ENCODE measurements around the gene SMYD1. TPM values are rescaled to one million over a fixed set of nuclear protein-coding genes. Genes with fewer than 3 reads are reported as not detected.

SMYD1 gene
- total and polyA plus RNA-seq, 2 donors from 2014 or later = not detected

DNA sequence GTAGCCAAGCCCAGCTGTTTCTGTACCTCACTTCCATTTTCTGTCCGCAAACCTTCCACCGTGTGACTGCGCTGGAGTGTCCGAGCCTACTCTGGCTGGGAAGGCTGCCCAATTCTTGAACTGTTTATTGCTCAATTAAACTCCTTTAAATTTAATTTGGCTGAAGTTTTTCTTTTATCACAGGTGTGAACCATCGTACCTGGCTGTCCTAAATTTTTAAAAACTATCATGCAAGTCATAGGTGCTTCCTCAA lies 45.0 kb upstream of the SMYD1 start:
- Histone ChIP-seq H3K4me1 (ENCODE audit: control insufficient read depth in 2 of 3, insufficient read depth in 2 of 3, low read depth in 1 of 3, low read length in 3 of 3) (no peaks in the 10 kb centered on the region), H3K27me3 (ENCODE audit: control insufficient read depth, insufficient read depth, low read length) (no peaks in the 10 kb centered on the region), H3K9me3 (ENCODE audit: control insufficient read depth in 2 of 3, insufficient read depth in 1 of 3, low read length in 3 of 3) (no peaks in the 10 kb centered on the region), H3K9ac (ENCODE audit: low read length in 3 of 3) (no peak overlapping the region), H3K27ac (ENCODE audit: low read depth in 2 of 2, low read length in 2 of 2) (no peak overlapping the region), H3K36me3 (ENCODE audit: control insufficient read depth in 2 of 3, insufficient read depth in 3 of 3, low read length in 3 of 3) (peaks cover 0 to 5% (median 0%) of the 10 kb centered on the region in 3 donors), H3K4me3 (ENCODE audit: low read length in 3 of 3) (no peak overlapping the region)
- intact Hi-C loops (cut with DNase I) = no loop called here
- FAIRE-seq (no peak), DNase-seq (no peak)
- no peak for TF ChIP-seq CTCF (IDR thresholded peaks at IDR 0.05; ENCODE audit: borderline replicate concordance, extremely low read depth, insufficient read depth)

DNA sequence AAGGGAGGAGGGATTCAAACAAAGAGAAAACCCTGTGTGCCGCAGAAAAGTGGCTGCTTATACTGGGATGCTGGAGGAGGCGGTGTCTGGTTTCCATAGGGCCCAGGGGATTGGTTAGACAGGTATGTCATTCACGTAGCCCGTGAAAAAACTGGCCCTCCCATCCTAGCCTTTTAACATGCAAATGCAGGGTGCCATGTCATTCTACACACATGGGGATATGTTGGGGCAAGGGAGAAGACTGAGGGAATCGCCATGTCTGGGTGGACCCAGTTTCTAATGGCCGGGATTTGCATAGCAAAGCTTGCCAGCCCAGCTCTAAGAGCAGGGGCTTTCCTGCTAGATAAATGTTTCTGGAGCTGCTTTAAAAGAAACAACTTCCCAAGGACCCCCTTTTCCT lies 43.1 kb upstream of the SMYD1 start:
- Histone ChIP-seq H3K36me3 (ENCODE audit: control insufficient read depth in 2 of 3, insufficient read depth in 3 of 3, low read length in 3 of 3) (peaks cover 0 to 20% (median 4%) of the 10 kb centered on the region in 3 donors), H3K4me1 (ENCODE audit: control insufficient read depth in 2 of 3, insufficient read depth in 2 of 3, low read depth in 1 of 3, low read length in 3 of 3) (no peaks in the 10 kb centered on the region), H3K9me3 (ENCODE audit: control insufficient read depth in 2 of 3, insufficient read depth in 1 of 3, low read length in 3 of 3) (no peaks in the 10 kb centered on the region), H3K9ac (ENCODE audit: low read length in 3 of 3) (no peak overlapping the region), H3K27me3 (ENCODE audit: control insufficient read depth, insufficient read depth, low read length) (no peaks in the 10 kb centered on the region), H3K27ac (ENCODE audit: low read depth in 2 of 2, low read length in 2 of 2) (no peak overlapping the region), H3K4me3 (ENCODE audit: low read length in 3 of 3) (no peak overlapping the region)
- no peak for FAIRE-seq
- intact Hi-C loops (cut with DNase I) = no loop called here
- no peak for TF ChIP-seq CTCF (IDR thresholded peaks at IDR 0.05; ENCODE audit: borderline replicate concordance, extremely low read depth, insufficient read depth)
- DNase-seq = peak in 2 of 5 donors; percentile 3 to 14

GRCh38 chr2:88027697-88028389 lies 39.8 kb upstream of the SMYD1 start:
- no peak for TF ChIP-seq CTCF (IDR thresholded peaks at IDR 0.05; ENCODE audit: borderline replicate concordance, extremely low read depth, insufficient read depth)
- DNase-seq = no peak
- Histone ChIP-seq H3K27ac (ENCODE audit: low read depth in 2 of 2, low read length in 2 of 2) (no peak overlapping the region), H3K36me3 (ENCODE audit: control insufficient read depth in 2 of 3, insufficient read depth in 3 of 3, low read length in 3 of 3) (peaks cover 2 to 31% (median 7%) of the 10 kb centered on the region in 3 donors), H3K27me3 (ENCODE audit: control insufficient read depth, insufficient read depth, low read length) (no peaks in the 10 kb centered on the region), H3K4me1 (ENCODE audit: control insufficient read depth in 2 of 3, insufficient read depth in 2 of 3, low read depth in 1 of 3, low read length in 3 of 3) (no peaks in the 10 kb centered on the region), H3K4me3 (ENCODE audit: low read length in 3 of 3) (no peak overlapping the region), H3K9me3 (ENCODE audit: control insufficient read depth in 2 of 3, insufficient read depth in 1 of 3, low read length in 3 of 3) (no peaks in the 10 kb centered on the region), H3K9ac (ENCODE audit: low read length in 3 of 3) (no peak overlapping the region)
- intact Hi-C loops (cut with DNase I) = no loop called here
- FAIRE-seq = no peak

DNA sequence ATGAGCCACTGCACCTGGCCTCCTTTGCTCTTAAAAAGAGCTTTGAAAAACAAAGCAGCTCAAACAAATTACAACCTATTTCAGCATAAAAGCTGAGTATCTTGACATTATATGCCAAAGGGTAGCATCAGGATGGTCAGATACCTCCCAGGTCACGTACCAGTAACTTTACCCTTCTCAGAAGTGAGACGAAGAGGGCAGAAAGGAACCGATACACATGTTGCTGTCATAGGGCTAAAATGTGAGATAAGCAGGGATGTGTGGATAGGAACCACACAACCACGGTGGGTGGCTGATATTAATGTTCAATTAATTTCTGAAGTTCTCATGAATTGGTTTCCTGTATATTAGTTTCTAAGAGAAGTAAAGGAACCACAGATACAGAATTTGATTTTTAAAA lies 38.7 kb upstream of the SMYD1 start:
- no peak overlapping the region for H3K9ac ChIP-seq (ENCODE audit: low read length in 3 of 3)
- no peak overlapping the region for H3K27ac ChIP-seq (ENCODE audit: low read depth in 2 of 2, low read length in 2 of 2)
- no peaks in the 10 kb centered on the region for H3K27me3 ChIP-seq (ENCODE audit: control insufficient read depth, insufficient read depth, low read length)
- intact Hi-C loops (cut with DNase I) = no loop called here
- no peak for TF ChIP-seq CTCF (IDR thresholded peaks at IDR 0.05; ENCODE audit: borderline replicate concordance, extremely low read depth, insufficient read depth)
- no peak for FAIRE-seq
- DNase-seq = no peak
- no peaks in the 10 kb centered on the region for H3K4me1 ChIP-seq (ENCODE audit: control insufficient read depth in 2 of 3, insufficient read depth in 2 of 3, low read depth in 1 of 3, low read length in 3 of 3)
- no peaks in the 10 kb centered on the region for H3K9me3 ChIP-seq (ENCODE audit: control insufficient read depth in 2 of 3, insufficient read depth in 1 of 3, low read length in 3 of 3)
- H3K36me3 ChIP-seq (ENCODE audit: control insufficient read depth in 2 of 3, insufficient read depth in 3 of 3, low read length in 3 of 3) = peaks cover 2 to 31% (median 8%) of the 10 kb centered on the region in 3 donors
- H3K4me3 ChIP-seq (ENCODE audit: low read length in 3 of 3) = no peak overlapping the region
